NK-92 treated with Interleukin-12 subunit alpha and Interleukin-12 subunit beta, amount 100 ng/mL, for 24 hours (cell line): ENCODE results near the gene QRICH2.
"Not testable (repeated sequence)": the region's sequence is repeated elsewhere in the genome, so short reads cannot be mapped to it uniquely, and the experiment has no call there.

Source experiments
- DNase-seq: peaks from one replicate; lab custom pipeline; 2025; lab: John Stamatoyannopoulos, UW

Gene QRICH2

DNA sequence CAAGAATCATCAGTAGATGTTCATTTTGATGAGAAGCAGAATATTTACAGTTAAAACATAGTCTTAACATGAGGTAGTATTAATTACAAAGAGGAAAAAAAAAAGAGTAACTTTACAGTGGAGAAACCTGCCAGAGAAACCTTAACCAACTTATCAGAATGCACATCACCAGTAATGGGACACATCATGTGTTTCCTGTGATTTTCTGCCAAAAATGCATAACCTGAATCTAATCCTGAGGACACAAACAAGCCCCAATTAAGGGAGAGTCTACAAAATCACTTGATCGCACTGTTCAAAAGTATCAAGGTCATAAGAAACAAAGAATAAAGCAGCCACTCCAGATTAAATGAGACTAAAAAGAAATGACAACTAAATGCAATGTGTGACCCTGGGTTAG is 18.2 kb upstream of the QRICH2 start:
- DNase-seq: no peak

DNA sequence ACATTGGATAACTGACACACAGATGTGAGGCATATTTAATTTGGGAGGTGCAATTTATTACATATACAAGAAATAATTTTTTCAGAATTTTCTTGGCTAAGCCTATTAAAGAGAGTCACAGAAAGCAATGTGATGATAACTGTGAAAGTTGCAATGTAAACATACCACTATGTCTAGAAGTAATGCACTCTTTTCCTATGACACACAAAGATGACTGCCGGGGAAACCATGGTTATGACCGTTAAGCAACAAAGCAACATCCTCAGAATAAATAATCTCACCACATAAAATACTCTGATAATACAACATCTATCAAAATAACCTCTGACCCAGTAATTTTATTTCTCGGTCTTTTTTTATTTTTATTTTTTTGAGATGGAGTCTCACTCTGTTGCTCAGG is 10.5 kb upstream of the QRICH2 start:
- no peak for DNase-seq

DNA sequence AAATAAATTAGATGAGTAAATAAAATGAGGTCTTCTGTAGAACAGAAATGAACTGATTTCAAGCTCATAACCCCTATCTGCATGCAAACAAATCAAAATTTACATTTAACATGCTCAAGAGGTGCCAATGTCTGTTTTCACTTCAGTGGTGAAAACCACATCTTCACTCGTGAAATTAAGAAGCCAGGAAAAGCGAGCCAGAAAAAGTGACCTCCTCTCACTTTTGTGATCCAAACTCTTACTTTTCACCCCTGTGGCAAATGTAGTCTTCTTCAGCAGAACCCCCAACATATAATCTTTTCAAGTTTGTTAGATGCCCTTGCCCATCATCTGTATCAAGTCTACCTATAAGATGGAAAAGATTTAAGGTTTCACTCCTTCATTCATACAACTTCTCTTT is 9.5 kb upstream of the QRICH2 start:
- DNase-seq: no peak

DNA sequence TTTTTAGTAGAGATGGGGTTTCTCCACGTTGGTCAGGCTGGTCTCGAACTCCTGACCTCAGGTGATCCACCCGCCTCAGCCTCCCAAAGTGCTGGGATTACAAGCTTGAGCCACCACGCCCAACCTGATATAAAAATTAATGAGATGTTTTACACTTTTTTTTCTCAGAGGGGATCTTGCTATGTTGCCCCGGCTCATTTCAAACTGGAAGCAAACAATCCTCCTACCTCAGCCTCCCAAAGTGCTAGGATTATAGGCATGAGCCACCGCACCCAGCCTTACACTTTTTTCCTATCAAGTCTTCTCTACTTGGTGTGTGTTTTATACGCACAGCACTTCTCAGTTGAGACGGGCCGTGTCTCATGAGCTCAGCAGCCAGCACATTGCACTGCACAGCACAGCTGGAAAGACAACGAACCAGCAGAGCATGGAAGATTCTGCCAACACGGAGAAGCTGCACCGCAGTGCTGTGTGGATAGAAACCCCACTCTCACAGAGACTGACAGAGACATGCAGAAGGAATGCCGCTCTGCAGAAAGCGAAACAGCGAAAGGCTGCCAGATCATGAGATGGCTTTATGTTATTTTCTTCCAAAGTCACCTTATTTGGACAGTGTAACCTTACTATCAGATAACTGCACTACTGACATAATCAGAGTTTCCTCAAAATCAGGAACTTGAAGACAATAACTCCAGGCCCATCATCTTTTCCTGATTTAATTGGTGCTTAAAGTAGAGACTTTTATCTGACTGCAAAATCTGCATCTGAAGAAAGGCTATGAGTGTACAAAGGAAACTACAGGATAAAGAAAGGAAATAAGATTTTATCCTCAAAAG is 6.5 kb upstream of the QRICH2 start:
- no peak for DNase-seq

DNA sequence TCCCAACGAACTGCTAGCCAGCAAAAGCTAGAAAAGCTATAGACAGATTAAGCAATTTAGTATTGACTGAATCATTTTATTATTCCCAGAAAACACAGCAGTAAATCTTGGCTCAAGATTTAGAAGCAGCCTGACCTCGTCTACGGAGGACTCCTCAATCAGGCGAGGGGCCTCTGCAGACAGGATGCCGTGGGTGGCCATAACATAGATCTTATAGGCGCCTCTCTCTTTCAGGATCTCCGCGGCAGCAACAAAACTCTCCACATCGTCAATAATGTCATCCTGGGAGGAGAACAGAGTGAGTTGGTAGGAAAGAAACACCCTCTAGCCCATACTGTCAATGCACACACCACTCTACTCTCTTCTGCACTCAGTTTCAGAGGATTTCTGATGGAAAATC is 4.7 kb upstream of the QRICH2 start:
- DNase-seq: no peak

DNA sequence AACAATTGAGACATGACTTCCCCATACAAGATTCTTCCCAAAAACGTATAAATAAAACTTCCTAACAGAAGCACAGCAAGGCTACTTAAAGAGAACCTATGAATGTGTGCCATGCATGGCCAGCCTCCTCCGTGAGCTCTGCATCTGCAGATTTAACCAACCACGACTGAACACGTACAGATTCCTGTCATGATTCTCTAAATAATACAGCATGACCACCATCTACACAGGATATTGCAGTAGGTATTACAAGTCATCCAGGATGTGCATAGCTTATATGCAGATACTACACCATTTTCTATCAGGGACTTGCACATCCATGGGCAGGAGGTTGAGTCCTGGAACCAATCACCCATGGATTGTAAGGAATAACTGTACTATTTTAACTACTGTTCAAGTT is 1.4 kb upstream of the QRICH2 start:
- DNase-seq: no peak

DNA sequence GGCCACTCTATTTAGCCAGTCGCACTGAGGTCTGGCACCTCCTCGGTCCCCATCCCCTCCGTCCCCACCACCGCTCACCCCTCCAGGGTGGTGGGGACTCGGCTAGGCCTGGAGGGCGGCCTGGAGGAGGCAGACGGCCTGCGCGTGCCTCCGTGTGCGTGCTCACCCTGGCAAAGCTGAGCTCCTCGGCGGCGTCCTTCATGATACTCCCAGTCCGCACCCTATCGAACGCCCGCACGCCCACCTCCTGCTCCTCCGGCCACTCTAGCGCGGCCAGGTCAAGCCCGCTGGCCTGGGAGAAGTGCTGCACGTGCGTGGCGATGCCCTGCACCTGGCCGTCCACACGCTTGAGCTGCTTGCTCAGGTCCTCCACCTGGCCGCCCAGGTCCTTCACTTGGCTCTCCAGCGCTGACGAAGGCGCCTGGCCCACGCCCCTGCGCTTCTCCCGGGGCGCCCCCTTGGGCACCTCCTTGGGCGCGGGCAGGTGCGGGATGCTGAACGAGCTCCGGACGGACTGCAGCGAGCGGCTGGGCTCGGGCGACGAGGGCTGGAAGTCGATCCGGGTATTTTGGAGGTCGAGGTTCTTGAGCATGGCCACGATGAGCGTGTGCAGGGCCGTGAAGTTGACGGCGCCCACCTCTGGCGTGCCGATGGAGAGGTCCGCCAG is 644 bp downstream of the QRICH2 start:
- no peak for DNase-seq

DNA sequence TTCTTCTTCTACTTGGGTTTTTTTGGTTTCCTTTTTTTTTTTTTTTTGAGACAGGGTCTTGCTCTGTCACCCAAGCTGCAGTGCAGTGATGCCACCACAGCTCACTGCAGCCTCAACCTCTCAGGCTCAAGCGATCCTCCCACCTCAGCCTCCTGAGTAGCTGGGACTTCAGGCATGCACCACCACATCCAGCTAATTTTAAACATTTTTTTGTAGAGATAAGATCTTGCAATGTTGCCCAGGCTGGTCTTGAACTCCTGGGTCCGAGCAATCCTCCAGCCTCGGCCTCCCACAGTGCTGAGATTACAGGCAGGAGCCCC is 3.0 kb downstream of the QRICH2 start:
- DNase-seq: not testable (repeated sequence)

DNA sequence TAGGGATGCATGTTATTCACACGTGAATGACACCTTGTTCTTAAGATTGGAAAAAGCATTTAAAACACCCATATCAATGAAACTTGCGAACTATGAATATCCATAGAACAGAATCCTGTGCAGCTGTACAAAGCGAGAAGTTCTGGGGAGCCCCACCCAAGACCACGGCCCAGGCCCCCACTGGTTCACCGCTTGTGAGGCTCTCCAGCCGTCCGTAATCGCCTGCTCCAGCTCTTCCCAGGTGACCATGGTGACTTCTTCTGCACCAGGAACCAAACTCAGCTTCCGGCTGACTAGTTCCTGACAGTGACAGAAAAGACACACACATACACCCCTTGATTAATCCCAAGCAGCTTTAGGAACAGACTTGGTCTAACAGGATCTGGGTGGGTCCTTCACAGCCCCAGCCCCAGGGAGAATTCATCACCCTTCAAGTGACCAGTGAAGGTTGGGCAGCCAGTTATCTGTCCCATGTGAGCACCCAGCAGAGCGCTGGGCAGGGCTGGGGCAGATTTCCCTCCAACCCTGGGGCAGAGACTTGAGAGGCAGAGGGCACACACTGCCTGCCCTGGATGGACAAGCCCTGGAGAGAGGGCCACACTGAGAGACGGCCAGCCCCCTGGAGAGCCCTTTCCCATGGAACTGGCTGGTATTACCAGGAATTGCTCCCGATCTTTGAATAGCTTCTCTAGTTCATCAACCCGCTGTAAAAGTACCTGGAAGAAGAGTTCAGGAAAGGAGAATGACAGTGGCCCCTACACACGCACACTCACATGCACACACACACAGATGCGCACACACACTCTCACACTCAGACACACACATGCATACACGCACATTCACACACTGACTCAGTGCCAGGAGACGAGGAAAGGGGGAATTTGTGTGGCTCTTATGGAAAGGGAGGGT is 3.6 kb downstream of the QRICH2 start:
- no peak for DNase-seq

DNA sequence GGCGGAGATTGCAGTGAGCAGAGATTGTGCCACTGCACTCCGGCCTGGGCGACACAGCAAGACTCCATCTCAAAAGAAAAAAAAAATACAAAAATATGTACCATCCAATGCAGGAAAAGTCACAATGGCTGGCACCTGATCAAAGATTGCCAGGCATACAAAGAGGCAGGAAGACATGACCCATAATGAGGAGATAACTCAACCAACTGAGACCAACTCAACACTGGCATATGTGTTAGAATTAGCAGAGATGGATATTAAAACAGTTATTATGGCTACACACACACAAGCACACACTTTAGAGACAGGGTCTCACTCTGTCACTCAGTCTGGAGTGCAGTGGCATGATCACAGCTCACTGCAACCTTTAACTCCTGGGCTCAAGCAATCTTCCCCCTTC is 10.6 kb downstream of the QRICH2 start:
- DNase-seq: no peak

DNA sequence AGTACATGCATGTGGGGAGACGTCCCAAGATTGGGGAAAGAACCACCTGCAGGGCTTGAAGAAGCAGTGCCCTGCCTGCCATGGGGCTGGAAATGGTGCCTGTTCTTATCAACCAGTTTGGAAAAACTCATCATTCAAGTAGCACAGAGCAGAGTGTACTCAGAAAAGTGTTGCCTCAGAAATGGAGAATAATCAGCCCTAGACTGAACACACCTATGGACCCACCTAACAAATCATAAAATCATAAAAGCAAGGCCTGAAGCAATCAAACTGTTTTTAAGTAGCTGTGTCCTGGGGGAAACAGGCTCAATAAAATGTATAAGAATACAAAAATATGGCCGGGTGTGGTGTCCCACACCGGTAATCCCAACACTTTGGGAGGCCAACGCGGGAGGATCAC is 11.2 kb downstream of the QRICH2 start:
- no peak for DNase-seq

DNA sequence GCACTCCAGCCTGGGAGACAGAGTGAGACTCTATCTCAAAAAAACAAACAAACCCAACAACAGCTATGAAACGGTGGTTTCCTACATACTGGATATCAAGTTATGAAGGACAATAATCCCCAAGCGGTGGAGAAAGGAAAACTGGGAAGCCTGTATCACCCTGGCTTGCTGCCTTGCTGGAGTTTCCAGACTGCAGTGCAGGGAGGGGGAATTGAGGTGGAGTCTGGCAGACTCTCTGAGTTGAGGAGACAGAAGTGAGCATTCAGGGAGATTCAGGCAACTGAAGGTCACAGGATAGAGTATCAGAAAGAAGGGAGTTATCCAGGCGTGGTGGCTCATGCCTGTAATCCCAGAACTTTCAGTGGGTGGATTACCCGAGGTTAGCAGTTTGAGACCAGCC is 11.9 kb downstream of the QRICH2 start:
- DNase-seq: no peak

DNA sequence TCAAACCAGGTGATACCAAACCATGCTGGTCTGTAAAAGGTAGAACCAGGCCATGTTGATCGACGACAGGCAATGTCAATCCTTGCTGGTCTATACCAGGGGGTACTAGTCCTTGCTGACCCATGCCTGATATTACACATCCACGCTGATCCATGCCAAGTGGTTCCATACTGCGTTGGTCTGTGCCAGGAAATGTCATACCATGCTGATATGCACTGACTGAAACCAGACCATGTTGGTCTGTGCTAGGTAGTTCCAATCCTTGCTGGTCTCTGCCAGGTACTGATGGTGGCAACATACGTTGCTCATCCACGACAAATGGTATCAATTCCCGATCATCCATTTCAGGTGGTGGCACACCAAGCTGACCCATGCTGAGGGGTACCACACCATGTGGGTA is 15.0 kb downstream of the QRICH2 start:
- DNase-seq: no peak

DNA sequence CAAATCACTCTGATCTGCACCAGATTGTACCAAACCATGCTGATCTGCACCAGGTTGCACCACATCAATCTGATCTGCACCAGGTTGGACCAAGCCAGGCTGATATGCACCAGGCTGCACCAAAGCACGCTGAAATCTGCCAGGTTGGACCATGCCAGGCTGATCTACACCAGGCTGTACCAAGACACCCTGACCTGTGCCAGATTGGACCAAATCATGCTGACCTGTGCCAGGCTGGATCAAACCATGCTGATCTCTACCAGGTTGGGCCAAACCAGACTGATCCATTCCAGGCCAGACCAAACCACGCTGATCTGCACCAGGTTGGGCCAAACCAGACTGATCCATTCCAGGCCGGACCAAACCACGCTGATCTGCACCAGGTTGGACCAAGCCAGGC is 15.5 kb downstream of the QRICH2 start:
- DNase-seq: no peak

DNA sequence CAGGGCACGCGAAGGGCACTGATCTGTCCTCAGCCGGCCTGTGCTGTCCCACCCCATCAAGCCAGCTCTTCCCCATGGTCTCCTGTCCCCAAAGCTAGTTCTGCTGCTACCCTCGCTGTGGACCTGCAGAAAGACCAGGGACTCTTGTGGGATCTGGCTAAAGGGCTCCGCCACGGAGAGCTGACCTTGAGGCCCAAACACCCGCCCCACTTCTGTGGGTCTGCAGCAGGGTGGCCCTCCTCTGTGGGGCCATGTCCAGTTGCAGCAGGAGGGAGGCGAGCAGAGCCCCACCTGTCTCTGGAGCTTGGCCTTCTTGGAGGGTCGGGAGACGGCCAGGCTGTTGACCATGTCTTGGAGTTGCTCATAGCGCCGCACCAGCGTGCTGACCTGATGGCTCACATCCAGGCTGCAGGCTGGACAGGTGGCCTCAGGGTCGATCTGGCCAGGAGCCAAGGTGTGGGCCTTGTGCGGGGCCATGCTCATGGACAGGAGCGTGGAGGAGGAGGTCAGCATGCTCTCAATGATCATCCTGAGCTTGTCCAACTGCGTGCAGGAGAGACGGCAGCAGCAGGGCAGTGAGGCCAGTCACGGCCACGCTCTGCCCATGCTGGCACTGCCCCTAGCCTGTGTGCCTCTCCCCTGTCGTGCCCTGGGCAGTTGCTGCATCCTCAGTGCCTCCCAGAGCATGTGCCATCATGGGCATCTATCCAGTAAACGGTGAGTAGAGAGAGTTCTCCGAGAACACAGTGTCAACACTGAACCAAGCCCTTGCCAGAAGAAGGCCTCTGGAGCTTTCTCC is 26.3 kb downstream of the QRICH2 start:
- DNase-seq: no peak

DNA sequence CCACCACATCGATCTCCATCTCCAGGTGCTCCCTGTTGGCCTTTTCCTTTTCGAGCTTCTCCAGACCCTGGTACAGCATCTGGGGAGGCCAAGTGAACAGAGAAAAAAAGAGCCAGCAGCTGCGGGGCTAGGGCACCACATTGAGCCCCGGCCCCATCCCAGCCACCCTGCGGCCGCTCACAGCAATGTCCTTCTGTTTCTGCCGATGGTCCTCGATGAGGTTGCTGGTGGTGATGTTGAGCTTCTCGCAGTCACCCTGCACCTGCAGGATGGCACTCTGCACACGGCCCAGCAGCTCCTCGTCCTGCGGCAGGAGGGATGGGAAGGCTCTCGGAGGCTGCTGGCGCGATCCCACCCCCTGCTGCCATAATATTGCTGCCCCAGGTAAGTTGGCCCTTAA is 27.4 kb downstream of the QRICH2 start:
- DNase-seq: no peak

DNA sequence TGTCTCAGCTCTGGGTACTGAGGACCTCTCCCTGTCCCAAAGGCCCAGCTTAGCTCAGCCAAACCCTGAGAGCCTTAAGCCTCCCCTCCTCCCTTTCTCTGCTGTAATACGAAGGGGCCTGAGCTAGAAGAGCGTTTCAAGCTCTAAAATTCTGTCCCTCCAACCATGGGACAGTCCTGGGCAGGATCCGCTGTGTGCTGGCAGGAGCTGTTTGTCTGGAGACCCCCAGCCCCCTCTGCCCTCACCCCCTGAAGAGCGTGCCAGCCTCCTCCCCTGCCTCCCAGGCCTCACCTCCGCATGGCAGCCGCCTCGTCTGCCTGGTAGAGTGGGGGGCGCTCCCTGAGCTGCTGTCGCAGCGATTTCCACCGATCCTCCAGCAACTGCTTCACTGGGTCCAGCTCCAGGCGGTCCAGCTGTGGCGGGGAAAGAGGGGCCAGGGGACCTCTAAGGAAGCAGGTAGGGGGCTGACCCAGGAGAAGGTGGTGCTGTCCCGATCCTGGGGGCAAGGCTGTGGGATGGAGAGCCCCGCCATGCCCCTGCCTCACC is 28.3 kb downstream of the QRICH2 start:
- DNase-seq: no peak

DNA sequence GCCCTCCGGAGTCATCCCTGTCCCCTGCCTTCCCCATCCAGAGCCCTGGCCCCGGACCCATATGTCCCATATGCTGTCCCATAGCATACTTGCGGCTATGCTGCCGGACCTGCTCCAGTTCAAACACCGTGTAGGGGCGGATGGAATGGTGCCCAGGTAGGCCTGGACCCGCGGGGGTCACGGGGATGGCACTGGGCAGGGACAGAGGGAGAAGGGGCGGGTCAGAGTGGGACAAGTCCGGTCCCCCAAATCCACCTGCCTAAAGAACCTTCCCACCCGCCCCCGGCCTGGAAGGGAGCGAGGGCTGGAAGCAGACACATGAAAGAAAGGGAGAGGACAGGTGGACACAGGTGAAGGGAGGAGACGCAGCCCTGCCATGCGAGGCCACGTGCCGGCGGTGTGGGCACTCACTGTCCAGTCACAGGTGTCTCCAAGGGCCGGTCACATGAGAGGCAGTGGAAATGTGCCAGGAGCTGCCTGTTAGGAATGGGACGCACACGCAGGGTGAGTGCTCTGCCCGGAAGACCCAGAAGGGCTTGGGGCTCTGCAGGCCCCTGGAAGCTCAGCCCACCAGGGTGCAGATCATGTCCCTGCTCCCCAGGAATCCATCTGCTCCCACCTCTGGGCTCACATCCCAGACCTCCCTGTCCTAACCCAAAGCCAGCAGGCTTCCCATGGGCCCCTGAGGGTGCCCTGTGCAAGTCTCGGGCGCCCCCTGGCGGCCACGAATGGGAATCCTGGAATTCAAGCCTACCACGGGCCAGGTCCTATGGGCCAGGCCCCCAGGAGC is 28.9 kb downstream of the QRICH2 start:
- DNase-seq: peak; percentile 69

DNA sequence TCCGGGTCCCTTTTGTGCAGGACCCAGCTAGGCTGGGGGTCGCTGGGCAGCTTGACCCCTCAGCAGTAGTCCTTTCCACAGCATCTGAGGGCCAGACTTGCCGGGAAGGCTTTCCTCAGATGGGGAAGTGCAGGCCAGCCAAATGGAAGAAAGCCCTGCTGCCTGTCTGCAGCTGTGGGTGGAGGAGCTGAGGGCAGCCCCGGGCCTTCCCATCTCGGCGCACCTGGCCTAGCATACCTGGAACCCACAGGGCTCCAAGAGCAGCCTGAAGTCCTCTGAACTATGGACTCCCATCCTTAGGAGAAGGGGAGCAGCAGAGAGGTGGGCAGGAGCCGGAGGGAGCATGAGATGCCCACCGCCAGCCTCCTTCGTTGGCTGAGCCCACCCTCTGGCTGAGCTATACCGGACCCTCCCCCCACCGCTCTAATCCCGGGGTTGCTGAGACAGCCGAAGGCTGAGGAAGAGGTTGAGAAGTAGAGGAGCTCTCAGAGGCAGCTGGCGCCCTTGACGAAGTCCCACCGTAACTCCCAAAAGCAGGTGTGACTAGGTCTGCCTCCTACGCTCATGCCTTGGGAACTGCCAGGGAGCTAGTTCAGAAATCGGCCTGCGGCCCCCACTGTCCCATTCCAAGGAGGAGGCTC is 29.7 kb downstream of the QRICH2 start:
- DNase-seq: no peak
